Suprapubic skin (tissue), 4 donors: ENCODE results near the gene GRK7. TPM values are rescaled to one million over a fixed set of nuclear protein-coding genes. Genes with fewer than 3 reads are reported as not detected.

Source experiments
- DNase-seq, 2 donors: peaks; one replicate each; pipeline ENCODE4 v3.0.0-alpha.2; 2019; ENCODE audit warnings: low spot score in 2 of 2
- H3K27ac ChIP-seq: fragments of 200-600 bp; sonication (generic); one replicate; pipeline ENCODE4 v1.5.1; 2019
- H3K27me3 ChIP-seq: fragments of 200-600 bp; sonication (generic); one replicate; pipeline ENCODE4 v1.5.1; 2019
- H3K36me3 ChIP-seq: fragments of 200-600 bp; sonication (generic); one replicate; pipeline ENCODE4 v1.5.1; 2019
- H3K4me1 ChIP-seq: fragments of 200-600 bp; sonication (generic); one replicate; pipeline ENCODE4 v1.5.1; 2019
- H3K4me3 ChIP-seq: fragments of 200-600 bp; sonication (generic); one replicate; pipeline ENCODE4 v1.5.1; 2019; ENCODE audit warnings: mild to moderate bottlenecking
- H3K9me3 ChIP-seq: fragments of 200-600 bp; sonication (generic); one replicate; pipeline ENCODE4 v1.5.1; 2019
- EP300 ChIP-seq: sonication (generic); formaldehyde crosslinking; IDR thresholded peaks from one replicate; pipeline ENCODE4 v1.6.1; 2017; ENCODE audit warnings: antibody characterized with exemption
- POLR2A ChIP-seq, 2 donors: fragments of 450-650 bp; IDR thresholded peaks; one replicate each; pipeline ENCODE4 v1.6.1; 2017; ENCODE audit warnings: antibody characterized with exemption in 2 of 2, mild to moderate bottlenecking in 2 of 2, moderate library complexity in 2 of 2
- POLR2AphosphoS5 ChIP-seq, 3 donors: sonication (generic); formaldehyde crosslinking; IDR thresholded peaks; one replicate each; pipeline ENCODE4 v1.6.1; 2017; ENCODE audit warnings: antibody characterized with exemption in 3 of 3
- WGBS: methylation state at CpG from one replicate; pipeline ENCODE4 v1.1.5; 2018; 5-methylcytosine and 5-hydroxymethylcytosine counted together
- total RNA-seq, 4 donors: library from RNA; depleted of rRNA; stranded (reverse); fragments of >200 nt; gene quantifications; one replicate each; pipeline ENCODE4 v1.1.0, GENCODE V29; 2016
- TF ChIP-seq, protein P1 (sequence below), 2 donors: fragments of 200-600 bp in 1 of 2; fragments of 450-650 bp in 1 of 2; sonication (generic) in 1 of 2; IDR thresholded peaks; one replicate each; pipeline ENCODE4 v1.5.1; 2016 to 2019; ENCODE audit warnings: antibody characterized with exemption in 2 of 2, mild to moderate bottlenecking in 1 of 2, moderate library complexity in 1 of 2

GRK7 gene, protein sequence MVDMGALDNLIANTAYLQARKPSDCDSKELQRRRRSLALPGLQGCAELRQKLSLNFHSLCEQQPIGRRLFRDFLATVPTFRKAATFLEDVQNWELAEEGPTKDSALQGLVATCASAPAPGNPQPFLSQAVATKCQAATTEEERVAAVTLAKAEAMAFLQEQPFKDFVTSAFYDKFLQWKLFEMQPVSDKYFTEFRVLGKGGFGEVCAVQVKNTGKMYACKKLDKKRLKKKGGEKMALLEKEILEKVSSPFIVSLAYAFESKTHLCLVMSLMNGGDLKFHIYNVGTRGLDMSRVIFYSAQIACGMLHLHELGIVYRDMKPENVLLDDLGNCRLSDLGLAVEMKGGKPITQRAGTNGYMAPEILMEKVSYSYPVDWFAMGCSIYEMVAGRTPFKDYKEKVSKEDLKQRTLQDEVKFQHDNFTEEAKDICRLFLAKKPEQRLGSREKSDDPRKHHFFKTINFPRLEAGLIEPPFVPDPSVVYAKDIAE (N-terminal part only)
- total RNA-seq = 1 to 10 TPM in 1 of 4 donors, under 1 TPM in 1, not detected in 2; 0.11 to 1.2 TPM

DNA sequence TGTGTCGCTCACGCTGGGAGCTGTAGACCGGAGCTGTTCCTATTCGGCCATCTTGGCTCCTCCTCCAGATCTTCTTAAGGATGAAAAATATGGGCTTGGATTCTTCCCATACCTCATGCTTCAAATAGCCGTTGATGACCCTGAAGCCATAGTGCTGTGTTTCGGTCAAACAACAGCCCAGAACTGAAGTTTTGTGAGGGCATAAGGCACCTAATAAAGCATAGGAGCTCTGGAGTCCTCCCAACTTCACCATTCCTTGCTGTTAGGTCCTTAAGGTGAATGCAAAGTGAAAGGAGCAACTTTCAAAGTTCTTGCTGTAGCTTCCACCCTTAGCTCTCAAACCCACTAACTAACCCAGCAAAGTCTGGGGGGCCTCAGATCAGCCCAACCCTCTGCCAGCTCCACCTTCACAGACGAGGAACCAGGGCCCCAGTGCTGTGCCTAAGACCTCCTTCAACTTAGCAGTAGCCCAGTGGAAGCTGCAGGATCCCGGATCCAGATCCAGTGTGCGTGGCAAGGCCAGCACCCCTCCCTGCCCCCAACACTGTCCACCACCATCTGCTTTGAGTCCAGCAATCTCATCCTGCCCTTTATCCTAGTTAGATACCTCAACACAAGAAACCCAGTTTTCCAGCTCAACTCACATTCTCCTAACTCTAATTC, at the start of gene GRK7:
TSS of gene GRK7 (plus strand) at position 321 of the 663 bp plus-strand sequence. CDS start 14,877 bp downstream, outside the sequence.
- no peaks in the 10 kb centered on the region for H3K4me1 ChIP-seq
- H3K36me3 ChIP-seq = no peaks in the 10 kb centered on the region
- H3K4me3 ChIP-seq = no peak within 1 kb of the TSS
- DNase-seq = no peak
- TF ChIP-seq POLR2A (IDR thresholded peaks at IDR 0.05) = no peak
- TF ChIP-seq, protein P1, sequence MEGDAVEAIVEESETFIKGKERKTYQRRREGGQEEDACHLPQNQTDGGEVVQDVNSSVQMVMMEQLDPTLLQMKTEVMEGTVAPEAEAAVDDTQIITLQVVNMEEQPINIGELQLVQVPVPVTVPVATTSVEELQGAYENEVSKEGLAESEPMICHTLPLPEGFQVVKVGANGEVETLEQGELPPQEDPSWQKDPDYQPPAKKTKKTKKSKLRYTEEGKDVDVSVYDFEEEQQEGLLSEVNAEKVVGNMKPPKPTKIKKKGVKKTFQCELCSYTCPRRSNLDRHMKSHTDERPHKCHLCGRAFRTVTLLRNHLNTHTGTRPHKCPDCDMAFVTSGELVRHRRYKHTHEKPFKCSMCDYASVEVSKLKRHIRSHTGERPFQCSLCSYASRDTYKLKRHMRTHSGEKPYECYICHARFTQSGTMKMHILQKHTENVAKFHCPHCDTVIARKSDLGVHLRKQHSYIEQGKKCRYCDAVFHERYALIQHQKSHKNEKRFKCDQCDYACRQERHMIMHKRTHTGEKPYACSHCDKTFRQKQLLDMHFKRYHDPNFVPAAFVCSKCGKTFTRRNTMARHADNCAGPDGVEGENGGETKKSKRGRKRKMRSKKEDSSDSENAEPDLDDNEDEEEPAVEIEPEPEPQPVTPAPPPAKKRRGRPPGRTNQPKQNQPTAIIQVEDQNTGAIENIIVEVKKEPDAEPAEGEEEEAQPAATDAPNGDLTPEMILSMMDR (IDR thresholded peaks at IDR 0.05) = no peak
- no peak for TF ChIP-seq EP300
- no peak for TF ChIP-seq POLR2AphosphoS5 (IDR thresholded peaks at IDR 0.05)
- WGBS = 96% methylated on average over 7 of the region's 9 CpGs
- no peaks in the 10 kb centered on the region for H3K9me3 ChIP-seq
- no peak within 1 kb of the TSS for H3K27ac ChIP-seq
- no peaks in the 10 kb centered on the region for H3K27me3 ChIP-seq

DNA sequence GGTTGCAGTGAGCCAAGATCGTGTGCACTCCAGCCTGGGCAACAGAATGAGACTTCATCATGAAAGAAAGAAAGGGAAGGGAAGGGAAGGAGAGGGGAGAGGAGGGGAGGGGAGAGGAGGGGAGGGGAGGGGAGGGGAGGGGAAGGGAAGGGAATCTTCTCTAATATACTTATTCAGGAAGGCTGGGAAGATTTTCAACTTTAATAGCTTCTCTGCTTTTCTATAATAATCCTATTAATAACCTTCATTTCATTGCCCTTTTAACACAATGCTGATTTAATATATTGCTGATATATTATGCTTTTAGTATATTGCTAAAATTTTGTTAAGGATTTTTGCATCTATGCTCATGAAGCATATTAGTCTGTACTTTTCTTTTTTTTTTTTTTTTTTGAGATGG, 48.5 kb upstream of the GRK7 start:
- TF ChIP-seq POLR2A (IDR thresholded peaks at IDR 0.05) (no peak), EP300 (no peak)
- DNase-seq = no peak
- no peaks in the 10 kb centered on the region for H3K9me3 ChIP-seq
- no peaks in the 10 kb centered on the region for H3K27me3 ChIP-seq
- H3K4me1 ChIP-seq = no peaks in the 10 kb centered on the region
- H3K27ac ChIP-seq = no peak overlapping the region
- 92% methylated on average over 1 of the region's 1 CpG for WGBS
- H3K4me3 ChIP-seq = no peak overlapping the region
- no peaks in the 10 kb centered on the region for H3K36me3 ChIP-seq

DNA sequence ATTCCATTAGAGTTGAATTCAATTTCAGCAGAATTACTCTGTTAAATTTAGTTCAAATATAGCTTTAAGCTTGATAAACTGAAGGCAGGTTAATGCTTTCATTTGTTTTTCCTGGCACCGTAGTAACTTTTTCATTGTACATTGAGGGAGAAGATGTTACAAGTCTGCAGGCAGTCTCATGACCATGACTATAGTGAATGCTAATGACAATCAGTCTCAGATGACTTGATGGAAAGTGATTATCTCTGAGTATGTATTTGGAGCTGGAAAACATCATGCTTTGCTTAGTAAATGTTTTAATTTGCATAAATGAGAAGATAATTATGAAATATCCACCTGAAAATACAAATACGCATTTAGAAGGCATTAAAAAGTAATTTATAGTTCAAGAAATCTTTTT, 41.1 kb upstream of the GRK7 start:
- H3K27me3 ChIP-seq = no peaks in the 10 kb centered on the region
- H3K27ac ChIP-seq = no peak overlapping the region
- TF ChIP-seq POLR2AphosphoS5 (IDR thresholded peaks at IDR 0.05) = no peak
- TF ChIP-seq, protein P1 (IDR thresholded peaks at IDR 0.05) = no peak
- TF ChIP-seq POLR2A (IDR thresholded peaks at IDR 0.05) = no peak
- TF ChIP-seq EP300 = no peak
- no peaks in the 10 kb centered on the region for H3K4me1 ChIP-seq
- H3K9me3 ChIP-seq = no peaks in the 10 kb centered on the region
- no peaks in the 10 kb centered on the region for H3K36me3 ChIP-seq
- H3K4me3 ChIP-seq = no peak overlapping the region
- DNase-seq = no peak
- 79% methylated on average over 2 of the region's 2 CpGs for WGBS

DNA sequence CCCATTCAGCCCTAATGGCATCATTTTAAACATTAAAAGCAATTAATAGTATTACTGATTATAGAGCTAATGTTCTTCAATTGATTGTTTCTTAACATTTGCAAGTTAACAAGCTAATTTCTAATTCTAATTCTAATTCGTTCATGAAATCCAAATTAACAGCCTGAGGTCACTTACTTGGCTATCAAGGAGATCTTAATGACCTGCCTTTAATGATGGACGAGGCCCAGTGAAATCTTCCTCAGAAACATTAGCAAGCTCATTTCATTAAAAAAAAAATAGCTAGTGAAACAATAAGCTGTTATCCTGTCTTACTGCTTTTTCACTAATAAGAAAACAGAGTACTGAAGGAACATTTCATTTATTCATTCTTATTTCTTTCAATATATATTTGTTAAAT, 40.6 kb upstream of the GRK7 start:
- 78% methylated on average over 2 of the region's 2 CpGs for WGBS
- no peak for DNase-seq
- Histone ChIP-seq H3K27ac (no peak overlapping the region), H3K9me3 (no peaks in the 10 kb centered on the region), H3K4me3 (no peak overlapping the region), H3K27me3 (no peaks in the 10 kb centered on the region), H3K4me1 (no peaks in the 10 kb centered on the region), H3K36me3 (no peaks in the 10 kb centered on the region)
- TF ChIP-seq, protein P1 (IDR thresholded peaks at IDR 0.05) = no peak

DNA sequence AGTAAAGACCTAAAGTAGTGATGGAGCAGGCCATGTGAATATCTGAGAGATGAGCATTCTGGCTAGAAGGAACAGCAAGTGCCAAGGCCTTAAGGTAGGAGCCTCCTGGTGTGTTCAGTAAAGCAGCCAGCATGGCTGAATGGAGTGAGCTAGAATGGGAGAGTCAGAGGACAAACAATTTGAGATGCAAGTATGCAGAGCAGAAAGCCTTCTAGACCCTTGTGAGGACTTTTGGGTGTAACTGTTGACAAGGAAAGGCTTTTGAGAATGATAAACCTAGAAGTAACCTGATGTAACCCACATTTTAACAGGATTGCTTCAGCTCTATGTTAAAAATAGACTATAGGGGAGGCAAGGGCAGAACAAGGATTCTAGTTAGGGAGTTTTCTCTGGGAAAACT, 40.0 kb upstream of the GRK7 start:
- H3K4me1 ChIP-seq = no peaks in the 10 kb centered on the region
- H3K27ac ChIP-seq = no peak overlapping the region
- DNase-seq = no peak
- no peaks in the 10 kb centered on the region for H3K36me3 ChIP-seq
- no peaks in the 10 kb centered on the region for H3K9me3 ChIP-seq
- H3K4me3 ChIP-seq = no peak overlapping the region
- H3K27me3 ChIP-seq = no peaks in the 10 kb centered on the region
- TF ChIP-seq POLR2AphosphoS5 (IDR thresholded peaks at IDR 0.05) (no peak), POLR2A (IDR thresholded peaks at IDR 0.05) (no peak), EP300 (no peak)
- TF ChIP-seq, protein P1 (IDR thresholded peaks at IDR 0.05) = no peak
